Osteoblast (primary cell): ENCODE measurements around the gene EED. TPM values are rescaled to one million over a fixed set of nuclear protein-coding genes. Genes with fewer than 3 reads are reported as not detected.
A peak's percentile ranks its signal among the peaks of the same experiment; 100 is the strongest.
"Not testable (repeated sequence)": the region's sequence is repeated elsewhere in the genome, so short reads cannot be mapped to it uniquely, and the experiment has no call there.

Experiments
- DNase-seq: peaks from one replicate; pipeline ENCODE4 v3.0.0; 2011; ENCODE audit warnings: low spot score, mixed read lengths; ENCODE audit not compliant: insufficient read length; ENCODE audit errors: missing footprints
- H2AFZ ChIP-seq: 2 replicates; pipeline ENCODE4 v1.6.0; 2011; ENCODE audit warnings: mild to moderate bottlenecking, low read length
- H3K27ac ChIP-seq: 2 replicates; pipeline ENCODE4 v1.5.1; 2011; ENCODE audit warnings: mild to moderate bottlenecking, low read depth, low read length, moderate library complexity
- H3K27me3 ChIP-seq: 2 replicates; pipeline ENCODE4 v1.6.0; 2012; ENCODE audit warnings: mild to moderate bottlenecking, control low read depth, inconsistent platforms, low read length, moderate library complexity; ENCODE audit not compliant: insufficient read depth
- H3K36me3 ChIP-seq: 2 replicates; pipeline ENCODE4 v1.5.1; 2011; ENCODE audit warnings: mild to moderate bottlenecking, low read length, control low read depth, moderate library complexity; ENCODE audit not compliant: insufficient read depth
- H3K4me1 ChIP-seq: 2 replicates; pipeline ENCODE4 v1.5.1; 2011; ENCODE audit warnings: mild to moderate bottlenecking, low read length, control low read depth, moderate library complexity; ENCODE audit not compliant: insufficient read depth
- H3K4me2 ChIP-seq: 2 replicates; pipeline ENCODE4 v1.6.0; 2011; ENCODE audit warnings: mild to moderate bottlenecking, low read length; ENCODE audit not compliant: insufficient read depth
- H3K4me3 ChIP-seq: fragments of 200-600 bp; sonication (generic); 3 replicates; pipeline ENCODE4 v1.5.1; 2012; ENCODE audit warnings: mild to moderate bottlenecking, low read length, inconsistent platforms; ENCODE audit not compliant: insufficient read depth
- H3K79me2 ChIP-seq: 2 replicates; pipeline ENCODE4 v1.6.0; 2012; ENCODE audit warnings: mild to moderate bottlenecking, low read length, control low read depth, inconsistent platforms; ENCODE audit not compliant: insufficient read depth
- H3K9me3 ChIP-seq: 2 replicates; pipeline ENCODE4 v1.5.1; 2011; ENCODE audit warnings: low read depth, low read length, control low read depth
- H4K20me1 ChIP-seq: 2 replicates; pipeline ENCODE4 v1.6.0; 2012; ENCODE audit warnings: mild to moderate bottlenecking, low read length, control low read depth; ENCODE audit not compliant: insufficient read depth
- CTCF ChIP-seq: IDR thresholded peaks from 2 replicates; pipeline ENCODE4 v1.5.1; 2011; ENCODE audit warnings: mild to moderate bottlenecking, low read depth, low read length, moderate library complexity; ENCODE audit errors: extremely low read depth
- total RNA-seq: library from RNA; depleted of rRNA; stranded (reverse); fragments of >200 nt; gene quantifications from 2 replicates; pipeline ENCODE4 v1.2.3, GENCODE V29; 2012

EED gene
- total RNA-seq, 1 donor, result 12.3 TPM

DNA sequence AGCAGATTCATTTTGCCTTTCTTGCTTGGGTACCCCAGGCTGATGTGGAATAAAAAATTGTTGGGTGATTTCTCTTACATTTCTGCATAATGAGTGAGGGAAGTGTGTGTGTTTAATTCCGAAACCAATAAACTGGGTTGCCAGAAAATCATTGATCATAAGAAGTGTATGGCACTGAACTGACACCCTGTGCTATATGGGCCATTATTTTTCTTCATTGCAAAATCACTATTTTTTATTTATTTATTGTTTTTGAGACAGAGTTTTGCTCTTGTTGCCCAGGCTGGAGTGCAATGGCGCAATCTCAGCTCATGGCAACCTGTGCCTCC lies 42.9 kb downstream of the EED start:
- Histone ChIP-seq H3K9me3 (no peaks in the 10 kb centered on the region), H3K36me3 (no peaks in the 10 kb centered on the region), H3K79me2 (no peaks in the 10 kb centered on the region), H3K27ac (no peak overlapping the region), H2AFZ (no peak overlapping the region), H3K27me3 (no peaks in the 10 kb centered on the region), H3K4me2 (no peak overlapping the region), H4K20me1 (no peaks in the 10 kb centered on the region), H3K4me1 (peaks cover 5% of the 10 kb centered on the region), H3K4me3 (no peak overlapping the region)
- DNase-seq, result no peak
- TF ChIP-seq CTCF, result no peak

- Histone ChIP-seq H3K36me3 (no peaks in the 10 kb centered on the region), H2AFZ (no peak overlapping the region), H3K9me3 (no peaks in the 10 kb centered on the region), H3K4me1 (peaks cover 5% of the 10 kb centered on the region), H3K79me2 (no peaks in the 10 kb centered on the region), H3K4me3 (no peak overlapping the region), H3K27me3 (no peaks in the 10 kb centered on the region), H3K27ac (no peak overlapping the region), H3K4me2 (no peak overlapping the region), H4K20me1 (no peaks in the 10 kb centered on the region)
- DNase-seq, result no peak
- no peak for TF ChIP-seq CTCF
Observed at GRCh38 chr11:86288776-86289507, 44.4 kb downstream of the EED start.

DNA sequence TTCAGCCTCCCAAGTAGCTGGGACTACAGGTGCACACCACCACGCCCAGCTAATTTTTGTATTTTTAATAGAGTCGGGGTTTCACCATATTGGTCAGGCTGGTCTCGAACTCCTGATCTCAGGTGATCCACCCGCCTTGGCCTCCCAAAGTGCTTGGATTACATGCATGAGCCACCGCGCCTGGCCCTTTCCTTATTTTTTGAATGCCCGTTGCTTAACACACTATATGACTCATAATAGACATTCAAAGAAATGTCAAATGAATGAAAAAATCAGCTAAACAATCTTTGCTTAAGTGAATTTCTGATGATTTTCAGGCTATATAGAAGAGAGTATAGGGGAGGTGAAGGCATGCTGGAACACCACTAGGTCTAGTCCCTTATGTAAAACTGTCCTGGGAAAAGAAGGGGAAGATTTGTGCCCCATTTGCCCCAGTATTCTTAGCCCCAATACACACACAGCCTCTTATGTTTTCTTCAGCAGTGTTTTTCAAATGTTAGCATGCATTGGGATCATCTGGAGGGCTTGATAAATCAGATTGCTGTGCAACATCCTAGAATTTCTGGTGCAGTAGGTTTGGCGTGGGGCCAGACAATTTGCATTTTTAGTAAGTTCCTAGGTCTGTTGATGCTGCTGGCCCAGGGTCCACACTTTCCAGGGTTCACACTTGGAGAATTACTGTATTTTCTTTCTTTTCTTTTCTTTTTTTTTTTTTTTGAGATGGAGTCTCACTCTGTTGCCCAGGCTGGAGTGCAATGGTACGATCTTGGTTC lies 45.1 kb downstream of the EED start:
- not testable (repeated sequence) for H3K27ac ChIP-seq, H3K79me2 ChIP-seq, H3K27me3 ChIP-seq, DNase-seq, H2AFZ ChIP-seq, H3K4me3 ChIP-seq, H3K36me3 ChIP-seq, H3K4me2 ChIP-seq, H4K20me1 ChIP-seq, H3K4me1 ChIP-seq, H3K9me3 ChIP-seq

DNA sequence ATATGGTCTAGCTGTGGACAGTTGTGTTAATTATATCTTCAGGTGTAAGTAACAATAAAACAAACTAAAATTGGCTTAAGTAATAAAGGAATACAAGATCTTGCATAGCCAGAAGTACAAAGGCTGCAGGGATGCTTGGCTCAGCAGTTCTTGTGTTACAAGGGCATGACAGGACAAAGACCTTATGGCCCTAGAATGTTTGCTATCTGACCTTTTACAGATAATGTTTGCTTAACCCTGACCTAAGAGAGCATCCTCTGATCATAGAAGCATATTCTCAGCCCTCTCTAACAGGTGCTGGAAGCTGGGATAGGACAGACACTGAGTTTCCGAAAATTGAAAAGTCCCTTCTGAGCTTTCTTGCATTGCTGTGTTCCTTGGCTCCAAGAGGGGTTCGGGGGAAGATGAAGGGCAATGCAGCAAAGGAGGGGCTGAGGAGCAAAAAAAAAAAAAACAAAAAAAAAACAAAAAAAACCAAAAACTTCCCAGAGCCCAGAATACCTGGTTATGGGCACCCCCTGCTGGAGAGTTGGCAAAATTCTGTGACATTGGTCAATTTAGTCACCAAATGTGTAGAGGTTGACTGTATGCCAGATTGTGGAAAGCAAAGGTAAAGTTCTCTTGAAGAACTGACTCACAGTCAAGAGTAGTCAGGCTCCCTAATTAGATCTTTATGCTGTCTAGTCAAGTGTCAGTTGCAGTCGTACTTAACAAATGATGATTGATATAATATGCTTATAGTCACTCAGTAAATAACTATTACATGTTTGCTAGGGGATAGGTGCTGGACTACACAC lies 47.1 kb downstream of the EED start:
- no peaks in the 10 kb centered on the region for H3K27me3 ChIP-seq
- DNase-seq, result peak; percentile 39
- no peaks in the 10 kb centered on the region for H3K36me3 ChIP-seq
- no peaks in the 10 kb centered on the region for H3K9me3 ChIP-seq
- TF ChIP-seq CTCF, result peak; percentile 80
- H3K27ac ChIP-seq, result no peak overlapping the region
- H3K4me1 ChIP-seq, result peaks cover 5% of the 10 kb centered on the region
- H4K20me1 ChIP-seq, result no peaks in the 10 kb centered on the region
- H3K4me3 ChIP-seq, result no peak overlapping the region
- H2AFZ ChIP-seq, result no peak overlapping the region
- H3K4me2 ChIP-seq, result no peak overlapping the region
- no peaks in the 10 kb centered on the region for H3K79me2 ChIP-seq
